Measurements from ENCODE around the gene CTBP2. TPM values are rescaled to one million over a fixed set of nuclear protein-coding genes. Genes with fewer than 3 reads are reported as not detected.

Gene CTBP2
- total RNA-seq (2021), result 175 to 191 TPM (median 181 TPM) in 3 replicates
- percentile 95 among the genes with signal in this experiment for Bru-seq, nascent RNA
- long read RNA-seq, experiment 1, full-length matches to known transcripts, result 166 of 653 reads
- long read RNA-seq, experiment 1, partial matches to known transcripts, result 105 of 653 reads
- long read RNA-seq, experiment 1, other reads (novel, unspliced or antisense), result 382 of 653 reads
- long read RNA-seq, experiment 2, full-length matches to known transcripts, result 38 of 201 reads
- long read RNA-seq, experiment 2, partial matches to known transcripts, result 45 of 201 reads
- long read RNA-seq, experiment 2, other reads (novel, unspliced or antisense), result 118 of 201 reads
- long read RNA-seq, experiment 3, full-length matches to known transcripts, result 22 of 100 reads
- long read RNA-seq, experiment 3, partial matches to known transcripts, result 37 of 100 reads
- long read RNA-seq, experiment 3, other reads (novel, unspliced or antisense), result 41 of 100 reads

GRCh38 chr10:125159932-125160855, at the start of gene CTBP2:
TSS of gene CTBP2 (minus strand) at chr10:125160563.
- Mint-ChIP-seq H3K4me3 (peak within 1 kb of the TSS; percentile 76), H3K27me3 (ENCODE audit: low read depth) (no peaks in the 10 kb centered on the region), H3K27ac (0 out of 2 replicates have a peak within 1 kb of the TSS, but pooled peaks have one; percentile 19), H3K9me3 (no peaks in the 10 kb centered on the region), H3K4me1 (peaks cover 46% of the 10 kb centered on the region), H3K36me3 (peaks cover 4% of the 10 kb centered on the region; the same call in 1 of the 2 replicates)
- ChIA-PET POLR2A (interaction anchor here (0.6 to 1.4 kb wide), 7 partner anchors 8 to 442 kb away, joined by 3 to 10 read pairs (median 6); no protein-coding TSS in a partner anchor), CTCF (interaction anchor here (0.6 to 1.0 kb wide), 5 partner anchors 12 to 288 kb away, joined by 3 to 5 read pairs (median 4); no protein-coding TSS in a partner anchor)
- no peak for ATAC-seq
- DNase-seq (ENCODE audit: low spot score), result no peak
- TF ChIP-seq ATF1 (CRISPR knock-in tag; IDR thresholded peaks at IDR 0.05), result no peak
- 0 out of 2 replicates have a peak, but pooled peaks have one; percentile 38 for TF ChIP-seq HMGXB4 (CRISPR knock-in tag; IDR thresholded peaks at IDR 0.05)
- no peak for TF ChIP-seq NFYB (CRISPR knock-in tag; conservative IDR thresholded peaks at IDR 0.05; ENCODE audit: low read depth)
- TF ChIP-seq KAT7 (CRISPR knock-in tag; IDR thresholded peaks at IDR 0.05; ENCODE audit: borderline replicate concordance), result peak; percentile 45; the same call in 1 of the 2 replicates

- peaks cover 23% of the 10 kb centered on the region for H3K9me3 Mint-ChIP-seq
- ATAC-seq (no peak), DNase-seq (ENCODE audit: low spot score) (no peak)
- ChIA-PET POLR2A (no interaction called here), CTCF (no interaction called here)
- no peaks in the 10 kb centered on the region for H3K36me3 Mint-ChIP-seq
- peaks cover 8% of the 10 kb centered on the region; the same call in 1 of the 2 replicates for H3K4me1 Mint-ChIP-seq
- no peak overlapping the region for H3K4me3 Mint-ChIP-seq
- peaks cover 4% of the 10 kb centered on the region for H3K27me3 Mint-ChIP-seq (ENCODE audit: low read depth)
- no peak overlapping the region for H3K27ac Mint-ChIP-seq
- no peak for TF ChIP-seq ZNF317 (CRISPR knock-in tag; IDR thresholded peaks at IDR 0.05; ENCODE audit: borderline replicate concordance, low read depth)
- TF ChIP-seq NR1H2 (CRISPR knock-in tag; IDR thresholded peaks at IDR 0.05), result no peak
- TF ChIP-seq AFF4 (CRISPR knock-in tag; IDR thresholded peaks at IDR 0.05; ENCODE audit: borderline replicate concordance), result no peak
- TF ChIP-seq FOXJ3 (CRISPR knock-in tag; IDR thresholded peaks at IDR 0.05; ENCODE audit: borderline replicate concordance), result no peak
- TF ChIP-seq MXD4 (CRISPR knock-in tag; IDR thresholded peaks at IDR 0.05; ENCODE audit: borderline replicate concordance), result no peak
- TF ChIP-seq RORB (CRISPR knock-in tag; IDR thresholded peaks at IDR 0.05), result no peak
- TF ChIP-seq STAT6 (CRISPR knock-in tag; conservative IDR thresholded peaks at IDR 0.05; ENCODE audit: low read depth), result no peak
- TF ChIP-seq, protein P1, sequence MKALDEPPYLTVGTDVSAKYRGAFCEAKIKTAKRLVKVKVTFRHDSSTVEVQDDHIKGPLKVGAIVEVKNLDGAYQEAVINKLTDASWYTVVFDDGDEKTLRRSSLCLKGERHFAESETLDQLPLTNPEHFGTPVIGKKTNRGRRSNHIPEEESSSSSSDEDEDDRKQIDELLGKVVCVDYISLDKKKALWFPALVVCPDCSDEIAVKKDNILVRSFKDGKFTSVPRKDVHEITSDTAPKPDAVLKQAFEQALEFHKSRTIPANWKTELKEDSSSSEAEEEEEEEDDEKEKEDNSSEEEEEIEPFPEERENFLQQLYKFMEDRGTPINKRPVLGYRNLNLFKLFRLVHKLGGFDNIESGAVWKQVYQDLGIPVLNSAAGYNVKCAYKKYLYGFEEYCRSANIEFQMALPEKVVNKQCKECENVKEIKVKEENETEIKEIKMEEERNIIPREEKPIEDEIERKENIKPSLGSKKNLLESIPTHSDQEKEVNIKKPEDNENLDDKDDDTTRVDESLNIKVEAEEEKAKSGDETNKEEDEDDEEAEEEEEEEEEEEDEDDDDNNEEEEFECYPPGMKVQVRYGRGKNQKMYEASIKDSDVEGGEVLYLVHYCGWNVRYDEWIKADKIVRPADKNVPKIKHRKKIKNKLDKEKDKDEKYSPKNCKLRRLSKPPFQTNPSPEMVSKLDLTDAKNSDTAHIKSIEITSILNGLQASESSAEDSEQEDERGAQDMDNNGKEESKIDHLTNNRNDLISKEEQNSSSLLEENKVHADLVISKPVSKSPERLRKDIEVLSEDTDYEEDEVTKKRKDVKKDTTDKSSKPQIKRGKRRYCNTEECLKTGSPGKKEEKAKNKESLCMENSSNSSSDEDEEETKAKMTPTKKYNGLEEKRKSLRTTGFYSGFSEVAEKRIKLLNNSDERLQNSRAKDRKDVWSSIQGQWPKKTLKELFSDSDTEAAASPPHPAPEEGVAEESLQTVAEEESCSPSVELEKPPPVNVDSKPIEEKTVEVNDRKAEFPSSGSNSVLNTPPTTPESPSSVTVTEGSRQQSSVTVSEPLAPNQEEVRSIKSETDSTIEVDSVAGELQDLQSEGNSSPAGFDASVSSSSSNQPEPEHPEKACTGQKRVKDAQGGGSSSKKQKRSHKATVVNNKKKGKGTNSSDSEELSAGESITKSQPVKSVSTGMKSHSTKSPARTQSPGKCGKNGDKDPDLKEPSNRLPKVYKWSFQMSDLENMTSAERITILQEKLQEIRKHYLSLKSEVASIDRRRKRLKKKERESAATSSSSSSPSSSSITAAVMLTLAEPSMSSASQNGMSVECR (CRISPR knock-in tag; IDR thresholded peaks at IDR 0.05; ENCODE audit: borderline replicate concordance), result no peak
- no peak for TF ChIP-seq ATF3 (CRISPR knock-in tag; conservative IDR thresholded peaks at IDR 0.05)
- TF ChIP-seq ZNF423 (CRISPR knock-in tag; IDR thresholded peaks at IDR 0.05), result no peak
- TF ChIP-seq ZNF396 (CRISPR knock-in tag; IDR thresholded peaks at IDR 0.05; ENCODE audit: borderline replicate concordance), result no peak
- TF ChIP-seq PRRX2 (CRISPR knock-in tag; IDR thresholded peaks at IDR 0.05), result no peak
These were observed 49.4 kb upstream of the CTBP2 start for GRCh38 chr10:125209591-125210355.

Measured in WTC11 (cell line).